HepG2 (cell line): ENCODE measurements around the gene SLC39A8.

Experiments
- POLR2AphosphoS5 ChIP-seq: IDR thresholded peaks from 2 replicates; pipeline ENCODE4 v1.6.1; 2012; ENCODE audit warnings: low read depth, low read length
- TF ChIP-seq, protein P1 (sequence below): sonication (generic); formaldehyde crosslinking; IDR thresholded peaks from 2 replicates; pipeline ENCODE4 v1.4.0; 2020; ENCODE audit warnings: mild to moderate bottlenecking, missing genetic modification reagents, borderline replicate concordance

DNA sequence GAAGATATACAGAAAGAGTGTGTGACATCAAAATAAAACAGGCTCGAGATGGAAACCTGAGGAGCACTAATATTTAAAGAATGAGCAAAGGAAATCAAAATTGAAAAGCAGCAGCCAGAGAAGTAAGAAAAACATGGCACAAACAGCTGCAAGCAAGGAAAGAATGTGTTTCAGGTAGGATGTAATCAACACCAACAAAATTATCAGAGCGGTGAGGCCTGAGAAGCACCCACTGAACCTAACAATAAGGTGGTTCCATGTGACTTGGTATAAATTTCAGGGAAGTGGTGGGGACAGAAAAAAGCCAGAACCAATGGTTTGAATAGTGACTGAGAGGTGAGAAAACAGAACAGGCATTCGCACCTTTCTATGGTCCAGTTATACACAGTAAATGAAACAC, 11.5 kb downstream of the SLC39A8 start:
- TF ChIP-seq POLR2AphosphoS5, result no peak
- TF ChIP-seq, protein P1, sequence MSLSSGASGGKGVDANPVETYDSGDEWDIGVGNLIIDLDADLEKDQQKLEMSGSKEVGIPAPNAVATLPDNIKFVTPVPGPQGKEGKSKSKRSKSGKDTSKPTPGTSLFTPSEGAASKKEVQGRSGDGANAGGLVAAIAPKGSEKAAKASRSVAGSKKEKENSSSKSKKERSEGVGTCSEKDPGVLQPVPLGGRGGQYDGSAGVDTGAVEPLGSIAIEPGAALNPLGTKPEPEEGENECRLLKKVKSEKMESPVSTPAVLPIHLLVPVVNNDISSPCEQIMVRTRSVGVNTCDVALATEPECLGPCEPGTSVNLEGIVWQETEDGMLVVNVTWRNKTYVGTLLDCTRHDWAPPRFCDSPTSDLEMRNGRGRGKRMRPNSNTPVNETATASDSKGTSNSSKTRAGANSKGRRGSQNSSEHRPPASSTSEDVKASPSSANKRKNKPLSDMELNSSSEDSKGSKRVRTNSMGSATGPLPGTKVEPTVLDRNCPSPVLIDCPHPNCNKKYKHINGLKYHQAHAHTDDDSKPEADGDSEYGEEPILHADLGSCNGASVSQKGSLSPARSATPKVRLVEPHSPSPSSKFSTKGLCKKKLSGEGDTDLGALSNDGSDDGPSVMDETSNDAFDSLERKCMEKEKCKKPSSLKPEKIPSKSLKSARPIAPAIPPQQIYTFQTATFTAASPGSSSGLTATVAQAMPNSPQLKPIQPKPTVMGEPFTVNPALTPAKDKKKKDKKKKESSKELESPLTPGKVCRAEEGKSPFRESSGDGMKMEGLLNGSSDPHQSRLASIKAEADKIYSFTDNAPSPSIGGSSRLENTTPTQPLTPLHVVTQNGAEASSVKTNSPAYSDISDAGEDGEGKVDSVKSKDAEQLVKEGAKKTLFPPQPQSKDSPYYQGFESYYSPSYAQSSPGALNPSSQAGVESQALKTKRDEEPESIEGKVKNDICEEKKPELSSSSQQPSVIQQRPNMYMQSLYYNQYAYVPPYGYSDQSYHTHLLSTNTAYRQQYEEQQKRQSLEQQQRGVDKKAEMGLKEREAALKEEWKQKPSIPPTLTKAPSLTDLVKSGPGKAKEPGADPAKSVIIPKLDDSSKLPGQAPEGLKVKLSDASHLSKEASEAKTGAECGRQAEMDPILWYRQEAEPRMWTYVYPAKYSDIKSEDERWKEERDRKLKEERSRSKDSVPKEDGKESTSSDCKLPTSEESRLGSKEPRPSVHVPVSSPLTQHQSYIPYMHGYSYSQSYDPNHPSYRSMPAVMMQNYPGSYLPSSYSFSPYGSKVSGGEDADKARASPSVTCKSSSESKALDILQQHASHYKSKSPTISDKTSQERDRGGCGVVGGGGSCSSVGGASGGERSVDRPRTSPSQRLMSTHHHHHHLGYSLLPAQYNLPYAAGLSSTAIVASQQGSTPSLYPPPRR (CRISPR knock-in tag), result no peak
